ENCODE data around the gene SATB1.
"Not testable (repeated sequence)": the region's sequence is repeated elsewhere in the genome, so short reads cannot be mapped to it uniquely, and the experiment has no call there.

Gene SATB1

GRCh38 chr3:18349197-18349798, 75.8 kb downstream of the SATB1 start:
- DNase-seq, result no peak

DNA sequence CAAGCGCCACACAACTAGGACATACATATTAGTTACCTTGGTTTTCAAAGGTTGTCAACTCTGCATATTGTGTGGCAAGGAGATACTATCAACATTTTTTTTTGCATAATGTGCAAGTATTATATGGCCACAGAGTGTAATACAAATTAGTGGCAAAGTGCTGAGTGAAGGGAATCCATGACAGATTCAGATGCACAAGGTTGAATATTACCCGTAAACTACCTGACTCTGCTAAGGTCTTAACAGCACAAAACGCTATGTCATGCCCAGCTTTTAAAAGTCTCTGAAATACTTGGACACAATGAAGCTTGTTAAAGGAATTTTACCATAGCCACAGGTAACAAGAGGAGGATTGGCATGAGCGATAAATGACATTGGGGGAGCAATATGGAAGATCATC, 79.0 kb downstream of the SATB1 start:
- DNase-seq, result no peak

DNA sequence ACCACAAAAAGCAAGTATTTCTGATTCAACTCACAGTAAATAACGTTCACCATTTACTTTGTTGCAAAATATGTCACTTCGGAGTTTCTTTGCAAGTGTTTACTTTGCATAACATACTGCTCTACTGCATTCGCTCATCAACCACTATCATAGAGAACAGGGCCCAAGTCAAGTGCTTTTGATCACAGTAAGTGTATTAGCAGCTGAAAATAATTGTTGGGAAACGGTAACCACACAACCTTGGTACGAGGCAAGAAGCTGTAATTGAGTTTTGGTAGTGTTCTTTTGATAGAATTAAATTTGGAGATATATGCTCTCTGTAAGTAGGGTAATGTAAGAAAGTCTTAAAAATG, 80.1 kb downstream of the SATB1 start:
- no peak for DNase-seq

DNA sequence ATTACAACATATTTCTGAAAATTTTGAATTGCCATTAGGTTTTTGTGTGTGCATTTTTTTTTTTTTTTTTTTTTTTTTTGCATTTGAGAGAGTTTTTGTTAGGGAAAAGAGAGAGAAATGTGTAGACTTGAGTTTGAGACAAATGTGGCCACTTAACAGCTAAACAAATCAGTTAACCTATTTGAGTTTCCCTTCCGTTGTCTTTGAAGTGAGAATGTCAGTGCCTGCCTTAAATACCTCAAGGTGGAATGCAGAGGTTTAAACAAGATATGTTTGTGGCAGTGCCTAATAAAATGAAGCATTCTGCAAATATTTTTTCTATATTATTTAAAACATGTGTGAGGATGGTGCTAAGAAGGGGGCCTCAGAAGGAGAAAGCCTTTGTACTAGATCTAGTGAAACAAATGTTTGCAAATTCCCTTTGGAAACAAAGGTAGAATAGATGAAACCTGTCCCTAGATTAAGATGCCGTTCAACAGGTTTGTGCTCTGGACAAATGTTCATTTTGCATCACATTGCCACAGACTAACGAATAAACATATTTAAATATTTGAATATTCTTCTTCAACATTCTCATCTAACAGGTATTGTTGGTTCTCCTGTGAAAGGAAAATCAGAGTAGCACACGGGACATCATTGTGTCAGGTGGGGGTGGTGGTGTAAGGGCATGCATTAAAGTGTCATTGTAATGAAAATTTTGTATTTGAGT, 80.7 kb downstream of the SATB1 start:
- no peak for DNase-seq

DNA sequence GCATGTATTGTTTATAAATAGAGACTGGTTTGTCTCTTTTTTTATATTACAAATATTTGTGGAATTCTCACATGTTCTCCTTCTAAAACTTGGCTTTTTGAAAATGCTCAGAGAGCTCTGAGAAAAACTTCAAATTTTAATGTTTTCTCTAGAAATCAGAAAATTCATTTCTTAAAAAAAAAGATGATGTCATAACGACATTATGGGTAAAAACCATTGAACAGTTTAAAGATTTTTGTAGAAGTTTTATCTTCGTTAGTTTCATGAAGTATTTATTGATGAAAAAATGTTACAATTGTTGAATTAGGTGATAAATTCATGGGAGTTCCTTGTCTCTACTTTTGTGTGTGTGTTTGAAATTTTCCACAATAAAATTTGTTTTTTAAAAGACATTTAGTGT, 81.3 kb downstream of the SATB1 start:
- DNase-seq, result no peak

GRCh38 chr3:18338827-18339514, 86.2 kb downstream of the SATB1 start:
- DNase-seq, result no peak

GRCh38 chr3:18337231-18337630, 87.9 kb downstream of the SATB1 start:
- no peak for DNase-seq

DNA sequence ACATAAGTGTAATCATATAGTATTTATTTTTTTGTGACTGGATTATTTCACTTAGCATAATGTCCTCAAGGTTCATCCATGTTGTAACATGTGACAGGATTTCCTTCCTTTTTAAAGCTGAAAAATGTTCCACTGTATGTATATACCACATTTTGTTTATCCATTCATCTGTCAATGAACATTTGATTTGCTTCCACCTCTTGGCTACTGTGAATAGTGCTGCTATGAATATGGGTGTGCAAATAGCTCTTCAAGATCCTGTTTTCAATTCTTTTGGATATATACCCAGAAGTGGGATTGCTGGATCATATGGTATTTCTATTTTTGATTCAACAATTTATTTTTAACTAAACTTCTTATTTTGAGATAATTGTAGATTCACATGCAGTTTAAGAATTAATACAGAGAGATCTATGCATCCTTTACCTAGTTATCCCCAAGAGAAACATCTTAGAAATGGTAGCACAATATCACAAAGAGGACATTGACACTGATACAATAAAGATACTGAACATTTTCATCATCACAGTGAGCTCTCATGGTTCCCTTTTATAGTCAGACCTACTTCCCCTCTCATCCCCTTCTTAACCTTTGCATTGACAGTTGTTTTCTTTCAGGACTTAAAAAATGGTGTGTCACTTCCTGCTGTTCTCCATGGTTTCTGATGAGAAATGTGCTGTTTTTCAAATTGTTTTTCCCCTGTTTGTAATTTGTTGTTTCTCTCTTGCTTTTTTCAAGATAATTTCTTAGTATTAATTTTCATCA, 90.1 kb downstream of the SATB1 start:
- DNase-seq, result no peak

- not testable (repeated sequence) for DNase-seq
These were observed 94.2 kb downstream of the SATB1 start for GRCh38 chr3:18330772-18331441.

- no peak for DNase-seq
These were observed 117.0 kb downstream of the SATB1 start for GRCh38 chr3:18308096-18308650.

GRCh38 chr3:18307529-18307928, 117.6 kb downstream of the SATB1 start:
- peak; percentile 16 for DNase-seq

GRCh38 chr3:18302517-18302916, 122.6 kb downstream of the SATB1 start:
- no peak for DNase-seq

GRCh38 chr3:18301781-18302180, 123.4 kb downstream of the SATB1 start:
- DNase-seq, result no peak

- no peak for DNase-seq
These were observed 124.2 kb downstream of the SATB1 start for GRCh38 chr3:18300916-18301315.

DNA sequence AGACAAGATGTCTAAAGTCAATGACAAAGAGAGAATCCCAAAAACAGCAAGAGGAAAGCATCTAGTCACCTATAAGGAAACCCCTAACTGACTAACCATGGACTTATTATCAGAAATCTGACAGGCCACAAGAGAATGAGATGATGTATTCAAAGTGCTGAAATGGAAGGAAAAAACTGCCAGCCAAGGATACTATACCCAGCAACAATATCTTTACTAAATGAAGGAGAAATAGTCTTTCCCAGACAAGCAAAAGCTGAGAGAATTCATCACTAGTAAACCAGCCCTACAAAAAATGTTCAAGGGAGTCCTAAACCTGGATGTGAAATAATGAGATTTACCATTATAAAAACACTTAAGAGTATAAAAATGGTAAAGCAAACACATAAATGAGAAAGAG, 128.0 kb downstream of the SATB1 start:
- no peak for DNase-seq

Measured in COR-L47 (cell line).